IMR-90 (cell line): Measurements from ENCODE around the gene SRGAP3. TPM values are rescaled to one million over a fixed set of nuclear protein-coding genes. Genes with fewer than 3 reads are reported as not detected.

ENCODE experiments used
- ATAC-seq: fragments of 200-7000 bp; cut with Tn5 transposase; 2 replicates; pipeline ENCODE4 v1.9.1; 2020; ENCODE audit warnings: low read depth, mild to moderate bottlenecking, moderate library complexity
- BruUV-seq: library from RNA; stranded (reverse); fragments of 400-500 nt; replicated peaks from 2 replicates; lab custom pipeline; 2021; lab: Mats Ljungman, UMichigan
- CTCF ChIA-PET: fragments of 300-600 bp; formaldehyde crosslinking; extraction: SDS; loops from one replicate; lab custom pipeline; 2021; ENCODE audit warnings: antibody characterized with exemption; lab: Yijun Ruan, JAX
- POLR2A ChIA-PET: fragments of 300-600 bp; sonication (Branson Sonifier 250); formaldehyde crosslinking; loops from one replicate; lab custom pipeline; 2022; ENCODE audit warnings: antibody characterized with exemption; ENCODE audit not compliant: unreplicated experiment; lab: Charles Lee
- DNase-seq: peaks from one replicate; pipeline ENCODE4 v3.0.0; 2013
- H2AFZ ChIP-seq: replicated peaks from 2 replicates; pipeline ENCODE3; 2013; ENCODE audit warnings: low read length, mild to moderate bottlenecking; ENCODE audit not compliant: poor library complexity
- H2AK5ac ChIP-seq: 2 replicates; pipeline ENCODE4 v1.6.1; 2013; ENCODE audit warnings: low read depth, low read length, inconsistent platforms
- H2AK9ac ChIP-seq: replicated peaks from 2 replicates; pipeline ENCODE3; 2013; ENCODE audit warnings: mild to moderate bottlenecking, low read depth, low read length, moderate library complexity; ENCODE audit not compliant: poor library complexity
- H2BK120ac ChIP-seq: 2 replicates; pipeline ENCODE4 v1.6.1; 2013; ENCODE audit warnings: low read depth, low read length, inconsistent platforms
- H2BK15ac ChIP-seq: 3 replicates; pipeline ENCODE4 v1.6.1; 2013; ENCODE audit warnings: low read depth, low read length, inconsistent platforms
- H2BK20ac ChIP-seq: 2 replicates; pipeline ENCODE4 v1.6.1; 2013; ENCODE audit warnings: low read depth, mild to moderate bottlenecking, inconsistent platforms, low read length, moderate library complexity
- H2BK5ac ChIP-seq: 2 replicates; pipeline ENCODE4 v1.6.1; 2013; ENCODE audit warnings: mild to moderate bottlenecking, low read depth, low read length, inconsistent platforms; ENCODE audit not compliant: poor library complexity, severe bottlenecking
- H3K14ac ChIP-seq: replicated peaks from 2 replicates; pipeline ENCODE4 v1.6.1; 2013; ENCODE audit warnings: low read depth, low read length, inconsistent platforms
- H3K18ac ChIP-seq: 2 replicates; pipeline ENCODE4 v1.6.1; 2013; ENCODE audit warnings: low read depth, low read length, control low read depth
- H3K23ac ChIP-seq: 2 replicates; pipeline ENCODE4 v1.6.1; 2013; ENCODE audit warnings: low read depth, low read length, inconsistent platforms
- H3K27ac ChIP-seq: 2 replicates; pipeline ENCODE4 v1.5.1; 2013; ENCODE audit warnings: mild to moderate bottlenecking, control low read depth, low read length; ENCODE audit not compliant: insufficient read depth
- H3K27me3 ChIP-seq: 2 replicates; pipeline ENCODE4 v1.6.1; 2013; ENCODE audit warnings: low read length; ENCODE audit not compliant: control insufficient read depth, insufficient read depth
- H3K36me3 ChIP-seq: 2 replicates; pipeline ENCODE4 v1.6.1; 2013; ENCODE audit warnings: low read length, mixed read lengths; ENCODE audit not compliant: control insufficient read depth, insufficient read depth
- H3K4ac ChIP-seq: 2 replicates; pipeline ENCODE4 v1.6.1; 2013; ENCODE audit warnings: low read depth, low read length, inconsistent platforms
- H3K4me1 ChIP-seq: 2 replicates; pipeline ENCODE4 v1.6.1; 2013; ENCODE audit warnings: low read length, mixed read lengths; ENCODE audit not compliant: control insufficient read depth, insufficient read depth
- H3K4me2 ChIP-seq: 2 replicates; pipeline ENCODE4 v1.6.1; 2013; ENCODE audit warnings: low read depth, mild to moderate bottlenecking, control low read depth, low read length, moderate library complexity
- H3K4me3 ChIP-seq: 2 replicates; pipeline ENCODE4 v1.5.1; 2013; ENCODE audit warnings: low read depth, mild to moderate bottlenecking, control low read depth, low read length, moderate library complexity; ENCODE audit not compliant: insufficient read depth
- H3K56ac ChIP-seq: 2 replicates; pipeline ENCODE4 v1.6.1; 2013; ENCODE audit warnings: low read length, inconsistent platforms; ENCODE audit not compliant: insufficient read depth; ENCODE audit errors: extremely low read depth
- H3K79me1 ChIP-seq, 2 experiments: 2 replicates each; pipeline ENCODE4 v1.6.1; 2013; ENCODE audit warnings: low read length in 2 of 2, inconsistent platforms in 1 of 2, low read depth in 1 of 2
- H3K9ac ChIP-seq: 2 replicates; pipeline ENCODE4 v1.6.1; 2013; ENCODE audit warnings: low read depth, low read length, control low read depth
- H3K9me1 ChIP-seq: 2 replicates; pipeline ENCODE4 v1.6.1; 2013; ENCODE audit warnings: low read length, inconsistent platforms; ENCODE audit not compliant: insufficient read depth
- H3K9me3 ChIP-seq: 2 replicates; pipeline ENCODE4 v1.6.1; 2013; ENCODE audit warnings: low read length; ENCODE audit not compliant: control insufficient read depth, insufficient read depth
- H4K20me1 ChIP-seq: 2 replicates; pipeline ENCODE4 v1.6.1; 2013; ENCODE audit warnings: low read length, inconsistent platforms; ENCODE audit not compliant: insufficient read depth
- H4K5ac ChIP-seq: 2 replicates; pipeline ENCODE4 v1.6.1; 2013; ENCODE audit warnings: mild to moderate bottlenecking, low read depth, low read length, control low read depth
- H4K8ac ChIP-seq, 2 experiments: 2 replicates each; pipeline ENCODE4 v1.6.1; 2013; ENCODE audit warnings: low read depth in 2 of 2, low read length in 2 of 2, control low read depth in 1 of 2, inconsistent platforms in 1 of 2
- H4K91ac ChIP-seq: 2 replicates; pipeline ENCODE4 v1.6.1; 2013; ENCODE audit warnings: low read depth, low read length, inconsistent platforms; ENCODE audit not compliant: insufficient read depth
- BHLHE40 ChIP-seq: fragments of 150-350 bp; IDR thresholded peaks from 2 replicates; pipeline ENCODE4 v1.6.1; 2016; ENCODE audit warnings: mild to moderate bottlenecking, low read depth, low read length
- CEBPB ChIP-seq: IDR thresholded peaks from 2 replicates; pipeline ENCODE4 v1.6.1; 2012; ENCODE audit warnings: low read depth, low read length, improper control_type of control experiment
- CHD1 ChIP-seq: IDR thresholded peaks from 2 replicates; pipeline ENCODE4 v1.6.1; 2012; ENCODE audit warnings: low read depth, low read length, improper control_type of control experiment
- ELK1 ChIP-seq: fragments of 150-350 bp; IDR thresholded peaks from 2 replicates; pipeline ENCODE4 v1.6.1; 2016; ENCODE audit warnings: low read depth, mild to moderate bottlenecking, low read length, moderate library complexity, borderline replicate concordance
- FOS ChIP-seq: fragments of 150-350 bp; IDR thresholded peaks from 2 replicates; pipeline ENCODE4 v1.6.1; 2016; ENCODE audit warnings: low read depth, low read length
- MAFK ChIP-seq: IDR thresholded peaks from 2 replicates; pipeline ENCODE4 v1.6.1; 2012; ENCODE audit warnings: low read depth, low read length, improper control_type of control experiment
- MAZ ChIP-seq: IDR thresholded peaks from 2 replicates; pipeline ENCODE4 v1.6.1; 2012; ENCODE audit warnings: low read depth, mild to moderate bottlenecking, low read length, improper control_type of control experiment, moderate library complexity, borderline replicate concordance
- MXI1 ChIP-seq: IDR thresholded peaks from 2 replicates; pipeline ENCODE4 v1.6.1; 2012; ENCODE audit warnings: low read depth, mild to moderate bottlenecking, low read length, moderate library complexity, borderline replicate concordance
- NFE2L2 ChIP-seq: fragments of 150-350 bp; IDR thresholded peaks from 2 replicates; pipeline ENCODE4 v1.6.1; 2016; ENCODE audit warnings: low read depth, mild to moderate bottlenecking, low read length
- POLR2A ChIP-seq: IDR thresholded peaks from 2 replicates; pipeline ENCODE4 v1.6.1; 2012; ENCODE audit warnings: mild to moderate bottlenecking, low read depth, low read length
- RAD21 ChIP-seq: IDR thresholded peaks from 2 replicates; pipeline ENCODE4 v1.6.1; 2012; ENCODE audit warnings: low read length, improper control_type of control experiment
- RCOR1 ChIP-seq: IDR thresholded peaks from 2 replicates; pipeline ENCODE4 v1.6.1; 2012; ENCODE audit warnings: mild to moderate bottlenecking, low read length, improper control_type of control experiment; ENCODE audit not compliant: insufficient replicate concordance
- RFX5 ChIP-seq: IDR thresholded peaks from 2 replicates; pipeline ENCODE4 v1.8.0; 2012; ENCODE audit warnings: low read depth, mild to moderate bottlenecking, low read length, moderate library complexity
- SMC3 ChIP-seq: fragments of 150-350 bp; IDR thresholded peaks from 2 replicates; pipeline ENCODE4 v1.6.1; 2016; ENCODE audit warnings: low read depth, mild to moderate bottlenecking, antibody characterized with exemption, low read length, moderate library complexity
- USF2 ChIP-seq: fragments of 150-350 bp; IDR thresholded peaks from 2 replicates; pipeline ENCODE4 v1.6.1; 2017; ENCODE audit warnings: mild to moderate bottlenecking, antibody characterized with exemption, low read length, low read depth
- WGBS, 2 experiments: methylation state at CpG; one replicate each; pipeline versions ENCODE4 v1.1.5 to v1.1.7; 2013; ENCODE audit warnings: missing lambda C conversion rate in 2 of 2; ENCODE audit not compliant: insufficient read length in 1 of 2; ENCODE audit errors: extremely low coverage in 2 of 2; 5-methylcytosine and 5-hydroxymethylcytosine counted together
- dilution Hi-C: fragments of 300-500 bp; cut with HindIII; formaldehyde crosslinking; loops from one replicate; pipeline ENCODE4 v1.14.3; 2018; ENCODE audit warnings: low sequenced_read_pairs; ENCODE audit not compliant: unreplicated experiment
- in situ Hi-C: fragments of 300-500 bp; cut with MboI; formaldehyde crosslinking; loops from 3 replicates; pipeline ENCODE4 v1.14.3; 2019; ENCODE audit warnings: low sequenced_read_pairs, inconsistent platforms, mixed read lengths
- intact Hi-C: fragments of 100-400 bp; cut with micrococcal nuclease; formaldehyde crosslinking; loops from 2 replicates; pipeline ENCODE4 v1.10.0; 2022
- polyA plus RNA-seq, 3 experiments: library from polyadenylated mRNA; depleted of rRNA; stranded (reverse); fragments of >200 nt; gene quantifications; 2 replicates each; pipeline ENCODE4 v1.2.3, GENCODE V29; 2012; ENCODE audit warnings: low replicate concordance in 1 of 3
- total RNA-seq: library from RNA; depleted of rRNA; stranded (reverse); fragments of >200 nt; gene quantifications from 2 replicates; pipeline ENCODE4 v1.2.3, GENCODE V29; 2012
- TF ChIP-seq, protein P1 (sequence below): conservative IDR thresholded peaks from 2 replicates; pipeline ENCODE4 v1.5.1; 2012; ENCODE audit warnings: mild to moderate bottlenecking, low read depth, low read length, improper control_type of control experiment

Gene SRGAP3
- total and polyA plus RNA-seq, 2 of the 4 experiments (the other 2 are of a cell fraction), result 0.68 to 1.4 TPM

GRCh38 chr3:9260305-9260704 lies 10.9 kb upstream of the SRGAP3 start:
- no peaks in the 10 kb centered on the region for H3K9me1 ChIP-seq
- dilution Hi-C loops (no loop called here), in situ Hi-C loops (no loop called here), intact Hi-C loops (no loop called here)
- no peak overlapping the region for H3K27ac ChIP-seq
- no peak overlapping the region for H3K4me2 ChIP-seq
- BruUV-seq, result no TSS peak
- no peaks in the 10 kb centered on the region for H3K79me1 ChIP-seq
- H2BK15ac ChIP-seq, result no peak overlapping the region
- H2BK5ac ChIP-seq, result no peak overlapping the region
- no peak overlapping the region for H2AK9ac ChIP-seq
- H3K18ac ChIP-seq, result no peak overlapping the region
- no peak overlapping the region for H2AK5ac ChIP-seq
- CTCF ChIA-PET, result no interaction called here
- no peak overlapping the region for H3K56ac ChIP-seq
- WGBS, 2 experiments, result 75% methylated on average over 4 of the region's 12 CpGs; no CpG with 5 or more reads in 1 of the 2 experiments
- no peak overlapping the region for H3K4ac ChIP-seq
- TF ChIP-seq CHD1 (no peak), RFX5 (no peak), MAZ (no peak), CEBPB (no peak), POLR2A (no peak), ELK1 (no peak), MXI1 (no peak), FOS (no peak), SMC3 (no peak), MAFK (no peak), USF2 (no peak), RCOR1 (no peak), RAD21 (no peak), NFE2L2 (no peak), BHLHE40 (no peak)
- TF ChIP-seq, protein P1, sequence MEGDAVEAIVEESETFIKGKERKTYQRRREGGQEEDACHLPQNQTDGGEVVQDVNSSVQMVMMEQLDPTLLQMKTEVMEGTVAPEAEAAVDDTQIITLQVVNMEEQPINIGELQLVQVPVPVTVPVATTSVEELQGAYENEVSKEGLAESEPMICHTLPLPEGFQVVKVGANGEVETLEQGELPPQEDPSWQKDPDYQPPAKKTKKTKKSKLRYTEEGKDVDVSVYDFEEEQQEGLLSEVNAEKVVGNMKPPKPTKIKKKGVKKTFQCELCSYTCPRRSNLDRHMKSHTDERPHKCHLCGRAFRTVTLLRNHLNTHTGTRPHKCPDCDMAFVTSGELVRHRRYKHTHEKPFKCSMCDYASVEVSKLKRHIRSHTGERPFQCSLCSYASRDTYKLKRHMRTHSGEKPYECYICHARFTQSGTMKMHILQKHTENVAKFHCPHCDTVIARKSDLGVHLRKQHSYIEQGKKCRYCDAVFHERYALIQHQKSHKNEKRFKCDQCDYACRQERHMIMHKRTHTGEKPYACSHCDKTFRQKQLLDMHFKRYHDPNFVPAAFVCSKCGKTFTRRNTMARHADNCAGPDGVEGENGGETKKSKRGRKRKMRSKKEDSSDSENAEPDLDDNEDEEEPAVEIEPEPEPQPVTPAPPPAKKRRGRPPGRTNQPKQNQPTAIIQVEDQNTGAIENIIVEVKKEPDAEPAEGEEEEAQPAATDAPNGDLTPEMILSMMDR, result no peak
- H3K14ac ChIP-seq, result no peak overlapping the region
- no peak overlapping the region for H4K91ac ChIP-seq
- no peaks in the 10 kb centered on the region for H3K4me1 ChIP-seq
- POLR2A ChIA-PET, result no interaction called here
- no peaks in the 10 kb centered on the region for H4K20me1 ChIP-seq
- H2BK120ac ChIP-seq, result no peak overlapping the region
- DNase-seq, result no peak
- no peak overlapping the region for H2AFZ ChIP-seq
- no peak overlapping the region for H3K23ac ChIP-seq
- ATAC-seq, result no peak
- H3K9ac ChIP-seq, result no peak overlapping the region
- no peak overlapping the region for H4K5ac ChIP-seq
- H3K4me3 ChIP-seq, result no peak overlapping the region
- H3K27me3 ChIP-seq, result no peaks in the 10 kb centered on the region
- no peaks in the 10 kb centered on the region for H3K36me3 ChIP-seq
- H4K8ac ChIP-seq, result no peak overlapping the region
- H2BK20ac ChIP-seq, result no peak overlapping the region
- H3K9me3 ChIP-seq, result no peaks in the 10 kb centered on the region
